Measurements from ENCODE around the gene RADIL.

- TF ChIP-seq POLR2A (IDR thresholded peaks at IDR 0.05) (no peak), CTCF (IDR thresholded peaks at IDR 0.05) (no peak)
Observed at GRCh38 chr7:4889682-4890081, 6.2 kb upstream of the RADIL start.

All from uterus (tissue), 2 donors.